Endodermal cell (in vitro differentiated cells): ENCODE data around the gene THUMPD2. TPM values are rescaled to one million over a fixed set of nuclear protein-coding genes. Genes with fewer than 3 reads are reported as not detected.

Source experiments
- DNase-seq: peaks from one replicate; pipeline ENCODE4 v3.0.0-alpha.2; 2017
- H3K27ac ChIP-seq: 2 replicates; pipeline ENCODE4 v1.5.1; 2013; ENCODE audit warnings: mild to moderate bottlenecking, low read depth, low read length, moderate library complexity
- H3K27me3 ChIP-seq: 2 replicates; pipeline ENCODE4 v1.6.1; 2013; ENCODE audit warnings: mild to moderate bottlenecking, low read length, moderate library complexity; ENCODE audit not compliant: insufficient read depth, control insufficient read depth, poor library complexity, severe bottlenecking
- H3K36me3 ChIP-seq: 2 replicates; pipeline ENCODE4 v1.7.0; 2013; ENCODE audit warnings: mild to moderate bottlenecking, low read length, moderate library complexity; ENCODE audit not compliant: control insufficient read depth, insufficient read depth
- H3K4me1 ChIP-seq: one replicate; pipeline ENCODE4 v1.7.0; 2013; ENCODE audit warnings: low read length; ENCODE audit not compliant: control insufficient read depth, insufficient read depth
- H3K4me3 ChIP-seq: 2 replicates; pipeline ENCODE4 v1.5.1; 2013; ENCODE audit warnings: mild to moderate bottlenecking, low read length, moderate library complexity
- H3K9ac ChIP-seq: 2 replicates; pipeline ENCODE4 v1.6.1; 2013; ENCODE audit warnings: mild to moderate bottlenecking, low read length, moderate library complexity; ENCODE audit not compliant: poor library complexity, severe bottlenecking; ENCODE audit errors: extremely low read depth
- H3K9me3 ChIP-seq: 2 replicates; pipeline ENCODE4 v1.6.1; 2013; ENCODE audit warnings: mild to moderate bottlenecking, low read length, moderate library complexity; ENCODE audit not compliant: control insufficient read depth
- H3K27ac Mint-ChIP-seq: 2 replicates; pipeline ENCODE4 v1.8.0; 2020; ENCODE audit warnings: mixed read lengths
- H3K27me3 Mint-ChIP-seq: 2 replicates; pipeline ENCODE4 v1.8.0; 2021; ENCODE audit warnings: mild to moderate bottlenecking, mixed read lengths; ENCODE audit not compliant: insufficient read depth
- H3K36me3 Mint-ChIP-seq: 2 replicates; pipeline ENCODE4 v1.8.0; 2020; ENCODE audit warnings: low read depth, mixed read lengths
- H3K4me1 Mint-ChIP-seq: 2 replicates; pipeline ENCODE4 v1.8.0; 2020; ENCODE audit warnings: mixed read lengths
- H3K4me3 Mint-ChIP-seq: 2 replicates; pipeline ENCODE4 v1.8.0; 2020; ENCODE audit warnings: mild to moderate bottlenecking, moderate library complexity, mixed read lengths
- H3K9me3 Mint-ChIP-seq: 2 replicates; pipeline ENCODE4 v1.8.0; 2020; ENCODE audit warnings: mild to moderate bottlenecking, mixed read lengths
- WGBS, 2 experiments: methylation state at CpG; one replicate each; pipeline versions ENCODE4 v1.1.5 to v1.1.7; 2013; ENCODE audit warnings: missing lambda C conversion rate in 2 of 2, mixed read lengths in 1 of 2; ENCODE audit not compliant: insufficient coverage in 1 of 2, insufficient read length in 1 of 2; 5-methylcytosine and 5-hydroxymethylcytosine counted together
- total RNA-seq, 2 donors: library from RNA; stranded (reverse); fragmentation: NEBNext Ultra II Directional in 1 of 2; extraction: Animal tissue kit (Norgen Biotek cat#: 25700) in 1 of 2; gene quantifications; 2 replicates in 1 of 2; 3 replicates in 1 of 2; pipeline ENCODE4 v1.2.1, GENCODE V29; 2021
- TF ChIP-seq, protein P1 (sequence below): fragments of 200-600 bp; sonication (generic); conservative IDR thresholded peaks from 2 replicates; pipeline ENCODE4 v1.5.0; 2021; ENCODE audit warnings: antibody characterized with exemption, mild to moderate bottlenecking

THUMPD2 gene
- total RNA-seq, 2 donors from 2014 or later = 11.3 to 13.6 TPM

DNA sequence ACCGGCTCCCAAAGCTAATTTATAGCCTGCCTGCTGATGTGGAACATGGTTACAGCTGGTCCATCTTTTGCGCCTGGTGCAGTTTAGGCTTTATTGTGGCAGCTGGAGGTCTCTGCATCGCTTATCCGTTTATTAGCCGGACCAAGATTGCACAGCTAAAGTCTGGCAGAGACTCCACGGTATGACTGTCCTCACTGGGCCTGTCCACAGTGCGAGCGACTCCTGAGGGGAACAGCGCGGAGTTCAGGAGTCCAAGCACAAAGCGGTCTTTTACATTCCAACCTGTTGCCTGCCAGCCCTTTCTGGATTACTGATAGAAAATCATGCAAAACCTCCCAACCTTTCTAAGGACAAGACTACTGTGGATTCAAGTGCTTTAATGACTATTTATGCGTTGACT is 62.0 kb downstream of the THUMPD2 start:
- Mint-ChIP-seq H3K36me3 (no peaks in the 10 kb centered on the region), H3K27ac (no peak overlapping the region), H3K4me3 (no peak overlapping the region), H3K27me3 (no peaks in the 10 kb centered on the region), H3K4me1 (peaks cover 1% of the 10 kb centered on the region), H3K9me3 (no peaks in the 10 kb centered on the region)
- Histone ChIP-seq H3K36me3 (no peaks in the 10 kb centered on the region), H3K9ac (no peak overlapping the region), H3K27ac (no peak overlapping the region), H3K4me3 (no peak overlapping the region), H3K4me1 (no peaks in the 10 kb centered on the region), H3K9me3 (no peaks in the 10 kb centered on the region), H3K27me3 (no peaks in the 10 kb centered on the region)
- TF ChIP-seq, protein P1, sequence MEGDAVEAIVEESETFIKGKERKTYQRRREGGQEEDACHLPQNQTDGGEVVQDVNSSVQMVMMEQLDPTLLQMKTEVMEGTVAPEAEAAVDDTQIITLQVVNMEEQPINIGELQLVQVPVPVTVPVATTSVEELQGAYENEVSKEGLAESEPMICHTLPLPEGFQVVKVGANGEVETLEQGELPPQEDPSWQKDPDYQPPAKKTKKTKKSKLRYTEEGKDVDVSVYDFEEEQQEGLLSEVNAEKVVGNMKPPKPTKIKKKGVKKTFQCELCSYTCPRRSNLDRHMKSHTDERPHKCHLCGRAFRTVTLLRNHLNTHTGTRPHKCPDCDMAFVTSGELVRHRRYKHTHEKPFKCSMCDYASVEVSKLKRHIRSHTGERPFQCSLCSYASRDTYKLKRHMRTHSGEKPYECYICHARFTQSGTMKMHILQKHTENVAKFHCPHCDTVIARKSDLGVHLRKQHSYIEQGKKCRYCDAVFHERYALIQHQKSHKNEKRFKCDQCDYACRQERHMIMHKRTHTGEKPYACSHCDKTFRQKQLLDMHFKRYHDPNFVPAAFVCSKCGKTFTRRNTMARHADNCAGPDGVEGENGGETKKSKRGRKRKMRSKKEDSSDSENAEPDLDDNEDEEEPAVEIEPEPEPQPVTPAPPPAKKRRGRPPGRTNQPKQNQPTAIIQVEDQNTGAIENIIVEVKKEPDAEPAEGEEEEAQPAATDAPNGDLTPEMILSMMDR = no peak
- no peak for DNase-seq
- 94 to 95% methylated on average over 11 to 12 of the region's 12 CpGs for WGBS, 2 experiments

DNA sequence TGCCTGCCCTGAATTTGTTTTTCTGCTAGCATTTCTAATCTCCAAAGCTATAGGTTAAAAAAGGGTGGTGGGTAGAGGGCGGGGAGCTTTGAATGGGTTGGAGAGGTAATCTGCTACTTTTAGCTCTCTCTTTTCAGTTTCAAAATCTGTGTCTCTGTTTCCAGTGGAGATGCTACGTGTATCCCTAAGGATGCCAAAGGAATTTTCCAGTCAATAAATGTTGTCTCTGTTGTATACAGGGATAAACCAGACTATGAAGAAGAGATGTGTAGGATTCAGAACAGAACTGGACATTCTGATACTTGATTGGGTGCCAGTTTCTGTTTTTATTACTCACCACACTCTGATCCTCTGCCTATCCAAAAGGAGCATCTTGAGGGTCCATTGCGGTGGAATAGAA is 63.2 kb downstream of the THUMPD2 start:
- H3K9me3 ChIP-seq = no peaks in the 10 kb centered on the region
- TF ChIP-seq, protein P1 = no peak
- Mint-ChIP-seq H3K9me3 (no peaks in the 10 kb centered on the region), H3K4me1 (peaks cover 1% of the 10 kb centered on the region), H3K27me3 (no peaks in the 10 kb centered on the region), H3K4me3 (no peak overlapping the region), H3K27ac (no peak overlapping the region), H3K36me3 (no peaks in the 10 kb centered on the region)
- no peak overlapping the region for H3K4me3 ChIP-seq
- H3K36me3 ChIP-seq = no peaks in the 10 kb centered on the region
- H3K4me1 ChIP-seq = no peaks in the 10 kb centered on the region
- no peak overlapping the region for H3K27ac ChIP-seq
- no peaks in the 10 kb centered on the region for H3K27me3 ChIP-seq
- WGBS, 2 experiments = 91 to 100% methylated on average over 1 to 3 of the region's 3 CpGs
- no peak overlapping the region for H3K9ac ChIP-seq
- DNase-seq = no peak

DNA sequence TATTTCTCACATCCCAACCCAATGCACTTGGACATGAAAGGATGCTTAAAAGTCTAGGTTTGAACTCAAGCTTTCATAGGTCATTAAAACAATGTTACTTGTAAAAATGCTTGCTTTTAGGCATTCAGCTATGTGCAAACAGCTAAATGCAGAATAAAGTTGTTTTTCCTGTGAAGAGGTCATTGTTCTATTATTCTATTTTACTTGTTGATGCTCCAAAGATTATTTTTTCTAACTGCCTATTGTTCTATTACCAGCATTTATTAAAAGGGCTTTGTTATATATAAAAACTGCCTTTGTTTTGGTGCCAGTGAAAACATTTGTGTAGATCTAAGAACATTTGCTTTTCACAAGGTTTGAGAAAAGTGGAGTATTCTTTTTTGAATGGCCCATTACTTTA is 64.0 kb downstream of the THUMPD2 start:
- H3K27me3 Mint-ChIP-seq = no peaks in the 10 kb centered on the region
- H3K4me1 ChIP-seq = no peaks in the 10 kb centered on the region
- H3K27ac Mint-ChIP-seq = no peak overlapping the region
- H3K9me3 ChIP-seq = no peaks in the 10 kb centered on the region
- H3K36me3 Mint-ChIP-seq = no peaks in the 10 kb centered on the region
- H3K4me1 Mint-ChIP-seq = peaks cover 1% of the 10 kb centered on the region
- H3K27me3 ChIP-seq = no peaks in the 10 kb centered on the region
- DNase-seq = no peak
- H3K9me3 Mint-ChIP-seq = no peaks in the 10 kb centered on the region
- no peak overlapping the region for H3K4me3 Mint-ChIP-seq
- TF ChIP-seq, protein P1 = no peak
- H3K4me3 ChIP-seq = no peak overlapping the region
- no peak overlapping the region for H3K9ac ChIP-seq
- H3K36me3 ChIP-seq = no peaks in the 10 kb centered on the region
- H3K27ac ChIP-seq = no peak overlapping the region
